WTC11 (cell line): ENCODE results near the gene SLC15A2.

Source experiments
- CTCF ChIP-seq: fragments of 200-600 bp; IDR thresholded peaks from 2 replicates; pipeline ENCODE4 v1.8.0; 2022; ENCODE audit warnings: antibody characterized with exemption
- TF ChIP-seq, protein P1 (sequence below): sonication (generic); formaldehyde crosslinking; IDR thresholded peaks from 2 replicates; pipeline ENCODE4 v1.8.0; 2022; ENCODE audit warnings: mild to moderate bottlenecking, missing genetic modification reagents
- TF ChIP-seq, protein P2 (sequence below): sonication (generic); formaldehyde crosslinking; IDR thresholded peaks from 2 replicates; pipeline ENCODE4 v1.8.1; 2022; ENCODE audit warnings: missing genetic modification reagents, borderline replicate concordance
- TF ChIP-seq, protein P3 (sequence below): sonication (generic); formaldehyde crosslinking; IDR thresholded peaks from 2 replicates; pipeline ENCODE4 v1.8.1; 2023; ENCODE audit warnings: mild to moderate bottlenecking, missing genetic modification reagents, moderate library complexity

DNA sequence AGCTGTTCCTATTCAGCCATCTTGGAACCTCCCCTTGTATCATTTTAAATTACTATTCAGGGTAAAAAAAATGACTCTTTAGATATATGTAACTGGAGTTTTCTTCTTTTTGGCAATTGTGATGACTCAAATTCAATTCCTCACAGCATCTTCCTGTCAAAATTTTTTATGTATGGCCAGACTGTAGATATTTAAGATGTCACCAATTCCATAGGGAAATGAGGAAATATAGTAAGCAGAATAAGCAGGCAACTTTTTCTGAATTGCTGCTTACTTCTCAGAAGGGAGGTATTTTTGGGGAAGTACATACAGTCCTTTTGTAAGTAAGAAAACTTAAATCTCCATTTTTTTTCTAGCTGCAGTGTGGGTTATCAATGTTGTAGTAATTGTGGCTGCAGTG, 30.4 kb upstream of the SLC15A2 start:
- TF ChIP-seq, protein P1, sequence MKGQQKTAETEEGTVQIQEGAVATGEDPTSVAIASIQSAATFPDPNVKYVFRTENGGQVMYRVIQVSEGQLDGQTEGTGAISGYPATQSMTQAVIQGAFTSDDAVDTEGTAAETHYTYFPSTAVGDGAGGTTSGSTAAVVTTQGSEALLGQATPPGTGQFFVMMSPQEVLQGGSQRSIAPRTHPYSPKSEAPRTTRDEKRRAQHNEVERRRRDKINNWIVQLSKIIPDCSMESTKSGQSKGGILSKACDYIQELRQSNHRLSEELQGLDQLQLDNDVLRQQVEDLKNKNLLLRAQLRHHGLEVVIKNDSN (CRISPR knock-in tag) = no peak
- TF ChIP-seq, protein P2, sequence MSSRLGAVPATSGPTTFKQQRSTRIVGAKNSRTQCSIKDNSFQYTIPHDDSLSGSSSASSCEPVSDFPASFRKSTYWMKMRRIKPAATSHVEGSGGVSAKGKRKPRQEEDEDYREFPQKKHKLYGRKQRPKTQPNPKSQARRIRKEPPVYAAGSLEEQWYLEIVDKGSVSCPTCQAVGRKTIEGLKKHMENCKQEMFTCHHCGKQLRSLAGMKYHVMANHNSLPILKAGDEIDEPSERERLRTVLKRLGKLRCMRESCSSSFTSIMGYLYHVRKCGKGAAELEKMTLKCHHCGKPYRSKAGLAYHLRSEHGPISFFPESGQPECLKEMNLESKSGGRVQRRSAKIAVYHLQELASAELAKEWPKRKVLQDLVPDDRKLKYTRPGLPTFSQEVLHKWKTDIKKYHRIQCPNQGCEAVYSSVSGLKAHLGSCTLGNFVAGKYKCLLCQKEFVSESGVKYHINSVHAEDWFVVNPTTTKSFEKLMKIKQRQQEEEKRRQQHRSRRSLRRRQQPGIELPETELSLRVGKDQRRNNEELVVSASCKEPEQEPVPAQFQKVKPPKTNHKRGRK (CRISPR knock-in tag) = no peak
- no peak for TF ChIP-seq CTCF
- TF ChIP-seq, protein P3, sequence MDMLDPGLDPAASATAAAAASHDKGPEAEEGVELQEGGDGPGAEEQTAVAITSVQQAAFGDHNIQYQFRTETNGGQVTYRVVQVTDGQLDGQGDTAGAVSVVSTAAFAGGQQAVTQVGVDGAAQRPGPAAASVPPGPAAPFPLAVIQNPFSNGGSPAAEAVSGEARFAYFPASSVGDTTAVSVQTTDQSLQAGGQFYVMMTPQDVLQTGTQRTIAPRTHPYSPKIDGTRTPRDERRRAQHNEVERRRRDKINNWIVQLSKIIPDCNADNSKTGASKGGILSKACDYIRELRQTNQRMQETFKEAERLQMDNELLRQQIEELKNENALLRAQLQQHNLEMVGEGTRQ (CRISPR knock-in tag) = no peak
